Measurements from ENCODE around the gene AP2M1. TPM values are rescaled to one million over a fixed set of nuclear protein-coding genes. Genes with fewer than 3 reads are reported as not detected.

Gene AP2M1
- total RNA-seq, 1 experiment from 2014 or later = 353 TPM

DNA sequence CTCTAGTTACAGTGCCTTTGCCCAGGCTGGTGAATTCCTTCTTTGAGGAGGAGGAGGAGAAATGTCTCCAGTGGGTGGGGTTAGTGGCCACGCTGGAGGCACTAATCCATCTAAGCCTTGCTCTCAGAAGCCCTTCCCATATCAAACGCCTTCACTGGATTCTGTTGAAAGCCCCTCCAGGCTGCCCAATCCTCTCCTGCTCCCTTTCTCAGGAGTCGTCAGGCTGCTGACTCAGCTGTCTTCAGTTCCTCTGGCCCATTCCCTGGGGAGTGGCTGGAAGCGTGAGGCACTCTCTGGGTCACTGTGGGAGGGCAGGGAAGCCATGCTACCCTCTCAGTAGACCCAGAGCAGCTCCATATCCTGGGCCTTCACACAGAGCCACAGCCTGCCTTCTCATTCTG lies 2.7 kb downstream of the AP2M1 start:
- Histone ChIP-seq H3K27me3 (ENCODE audit: insufficient read depth, low read length) (no peaks in the 10 kb centered on the region), H4K20me1 (ENCODE audit: insufficient read depth) (no peaks in the 10 kb centered on the region), H2AFZ (ENCODE audit: low read depth, low read length, poor library complexity, severe bottlenecking) (no peak overlapping the region), H3K36me3 (ENCODE audit: control insufficient read depth in 1 of 2, insufficient read depth in 2 of 2, low read length in 2 of 2) (peaks cover 39 to 52% of the 10 kb centered on the region in 2 experiments), H3K9me2 (ENCODE audit: insufficient read depth) (no peaks in the 10 kb centered on the region), H3K9ac (ENCODE audit: low read length) (peak overlapping the region; percentile 96), H3K9me3 (ENCODE audit: control insufficient read depth in 1 of 2, insufficient read depth in 1 of 2, low read depth in 1 of 2, low read length in 2 of 2) (no peaks in the 10 kb centered on the region), H3K4me3 (replicated peaks in 1 of 2; ENCODE audit: low read depth in 1 of 2, low read length in 2 of 2) (peak overlapping the region; percentile 96), H3K4me1 (ENCODE audit: control insufficient read depth in 1 of 2, insufficient read depth in 2 of 2, low read length in 2 of 2) (peaks cover 10 to 30% of the 10 kb centered on the region in 2 experiments), H3K27ac (ENCODE audit: low read depth, low read length) (peak overlapping the region; percentile 92), H3K4me2 (ENCODE audit: low read length) (peak overlapping the region; percentile 89), H3K79me2 (ENCODE audit: insufficient read depth, low read length) (peaks cover 51% of the 10 kb centered on the region)
- ChIA-PET CTCF (interaction anchor here (1.6 kb wide), 1 partner anchor 9 kb away, joined by 5 read pairs; the partner anchor contains the start of gene ABCF3), RAD21 (ENCODE audit: low non-redundant PET in 1 of 2, low total read pairs in 2 of 2, uncharacterized antibody in 2 of 2, unreplicated experiment in 2 of 2) (no interaction called here), POLR2A (interaction anchor here (1.2 kb wide), 2 partner anchors 7 to 9 kb away, joined by 4 to 12 read pairs; partner anchors contain the start of gene ABCF3)
- TF ChIP-seq EZH2 (IDR thresholded peaks at IDR 0.05) = no peak
- no peak for TF ChIP-seq TCF7L2 (IDR thresholded peaks at IDR 0.05; ENCODE audit: borderline replicate concordance, extremely low read depth, insufficient read depth, insufficient read length)
- TF ChIP-seq, protein P1, sequence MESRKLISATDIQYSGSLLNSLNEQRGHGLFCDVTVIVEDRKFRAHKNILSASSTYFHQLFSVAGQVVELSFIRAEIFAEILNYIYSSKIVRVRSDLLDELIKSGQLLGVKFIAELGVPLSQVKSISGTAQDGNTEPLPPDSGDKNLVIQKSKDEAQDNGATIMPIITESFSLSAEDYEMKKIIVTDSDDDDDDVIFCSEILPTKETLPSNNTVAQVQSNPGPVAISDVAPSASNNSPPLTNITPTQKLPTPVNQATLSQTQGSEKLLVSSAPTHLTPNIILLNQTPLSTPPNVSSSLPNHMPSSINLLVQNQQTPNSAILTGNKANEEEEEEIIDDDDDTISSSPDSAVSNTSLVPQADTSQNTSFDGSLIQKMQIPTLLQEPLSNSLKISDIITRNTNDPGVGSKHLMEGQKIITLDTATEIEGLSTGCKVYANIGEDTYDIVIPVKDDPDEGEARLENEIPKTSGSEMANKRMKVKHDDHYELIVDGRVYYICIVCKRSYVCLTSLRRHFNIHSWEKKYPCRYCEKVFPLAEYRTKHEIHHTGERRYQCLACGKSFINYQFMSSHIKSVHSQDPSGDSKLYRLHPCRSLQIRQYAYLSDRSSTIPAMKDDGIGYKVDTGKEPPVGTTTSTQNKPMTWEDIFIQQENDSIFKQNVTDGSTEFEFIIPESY (IDR thresholded peaks at IDR 0.05; ENCODE audit: extremely low read depth, insufficient replicate concordance, low read length) = no peak
- no peak for TF ChIP-seq EGR1 (IDR thresholded peaks at IDR 0.05; ENCODE audit: low read depth)
- no peak for TF ChIP-seq POLR2AphosphoS5 (IDR thresholded peaks at IDR 0.05; ENCODE audit: low read depth, low read length)
- TF ChIP-seq YY1 (IDR thresholded peaks at IDR 0.05; ENCODE audit: extremely low read depth, insufficient replicate concordance, low read depth, low read length) = no peak
- TF ChIP-seq SP1 (IDR thresholded peaks at IDR 0.05; ENCODE audit: low read depth) = no peak
- TF ChIP-seq CEBPB (IDR thresholded peaks at IDR 0.05; ENCODE audit: low read depth) = no peak
- TF ChIP-seq ELF1 (IDR thresholded peaks at IDR 0.05; ENCODE audit: borderline replicate concordance, low read depth) = no peak
- TF ChIP-seq ATF3 (IDR thresholded peaks at IDR 0.05) = no peak
- no peak for TF ChIP-seq ZNF274 (IDR thresholded peaks at IDR 0.05; ENCODE audit: low read depth, low read length)
- no peak for TF ChIP-seq CBX3 (IDR thresholded peaks at IDR 0.05; ENCODE audit: low read depth)
- no peak for TF ChIP-seq EZH2phosphoT487 (IDR thresholded peaks at IDR 0.05; ENCODE audit: borderline replicate concordance)
- no peak for TF ChIP-seq RAD21 (IDR thresholded peaks at IDR 0.05; ENCODE audit: low read depth)
- no peak for TF ChIP-seq REST (IDR thresholded peaks at IDR 0.05; ENCODE audit: low read depth)
- TF ChIP-seq SIN3A (IDR thresholded peaks at IDR 0.05; ENCODE audit: low read depth) = no peak
- TF ChIP-seq, protein P2, sequence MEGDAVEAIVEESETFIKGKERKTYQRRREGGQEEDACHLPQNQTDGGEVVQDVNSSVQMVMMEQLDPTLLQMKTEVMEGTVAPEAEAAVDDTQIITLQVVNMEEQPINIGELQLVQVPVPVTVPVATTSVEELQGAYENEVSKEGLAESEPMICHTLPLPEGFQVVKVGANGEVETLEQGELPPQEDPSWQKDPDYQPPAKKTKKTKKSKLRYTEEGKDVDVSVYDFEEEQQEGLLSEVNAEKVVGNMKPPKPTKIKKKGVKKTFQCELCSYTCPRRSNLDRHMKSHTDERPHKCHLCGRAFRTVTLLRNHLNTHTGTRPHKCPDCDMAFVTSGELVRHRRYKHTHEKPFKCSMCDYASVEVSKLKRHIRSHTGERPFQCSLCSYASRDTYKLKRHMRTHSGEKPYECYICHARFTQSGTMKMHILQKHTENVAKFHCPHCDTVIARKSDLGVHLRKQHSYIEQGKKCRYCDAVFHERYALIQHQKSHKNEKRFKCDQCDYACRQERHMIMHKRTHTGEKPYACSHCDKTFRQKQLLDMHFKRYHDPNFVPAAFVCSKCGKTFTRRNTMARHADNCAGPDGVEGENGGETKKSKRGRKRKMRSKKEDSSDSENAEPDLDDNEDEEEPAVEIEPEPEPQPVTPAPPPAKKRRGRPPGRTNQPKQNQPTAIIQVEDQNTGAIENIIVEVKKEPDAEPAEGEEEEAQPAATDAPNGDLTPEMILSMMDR (IDR thresholded peaks at IDR 0.05 in 2 of 3, conservative IDR thresholded peaks at IDR 0.05 in 1 of 3; ENCODE audit: borderline replicate concordance in 1 of 3, insufficient read depth in 1 of 3, low read depth in 2 of 3, low read length in 2 of 3) = no peak
- no peak for TF ChIP-seq JUND (IDR thresholded peaks at IDR 0.05)
- intact Hi-C loops (cut with micrococcal nuclease) = loop anchor here (2.0 kb wide), 1 partner anchor 71 kb away; the partner anchor contains the start of genes ALG3 and EEF1AKMT4
- DNase-seq (ENCODE audit: low read depth, low spot score) (no peak), ATAC-seq (no peak)
- BruUV-seq (replicated peaks) = no TSS peak

Measured in HCT116 (cell line).